ENCODE results near the gene FES.
"Not testable (repeated sequence)": the region's sequence is repeated elsewhere in the genome, so short reads cannot be mapped to it uniquely, and the experiment has no call there.

FES gene

DNA sequence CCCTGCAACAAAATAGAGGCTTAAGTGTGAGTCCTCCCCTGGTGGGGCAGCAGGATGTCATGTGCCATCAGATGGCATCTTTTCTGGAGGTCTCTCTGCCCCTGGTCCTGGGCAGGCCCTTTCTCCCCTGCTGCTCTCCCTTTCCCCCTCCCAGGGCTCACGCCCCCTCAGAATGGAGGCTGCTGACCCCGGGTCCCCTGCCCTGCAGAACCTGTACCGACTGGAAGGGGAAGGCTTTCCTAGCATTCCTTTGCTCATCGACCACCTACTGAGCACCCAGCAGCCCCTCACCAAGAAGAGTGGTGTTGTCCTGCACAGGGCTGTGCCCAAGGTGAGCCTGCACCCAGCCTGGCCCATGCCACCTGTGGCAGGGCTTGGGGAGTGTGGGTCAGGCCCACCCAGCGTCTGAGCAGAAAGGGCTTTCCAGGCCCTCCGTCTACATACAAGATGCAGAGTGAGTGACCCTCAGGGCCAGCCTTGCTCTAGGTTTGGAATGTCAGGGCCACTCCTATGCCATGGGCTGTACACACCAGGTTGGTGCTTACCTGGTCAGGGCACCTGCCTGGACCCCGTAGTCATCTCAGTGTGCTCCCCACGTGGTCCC, 7.1 kb downstream of the FES start:
- Mint-ChIP-seq H3K36me3 (no peaks in the 10 kb centered on the region), H3K9me3 (no peaks in the 10 kb centered on the region), H3K4me3 (no peak overlapping the region), H3K4me1 (no peaks in the 10 kb centered on the region), H3K27me3 (no peaks in the 10 kb centered on the region), H3K27ac (no peak overlapping the region)

DNA sequence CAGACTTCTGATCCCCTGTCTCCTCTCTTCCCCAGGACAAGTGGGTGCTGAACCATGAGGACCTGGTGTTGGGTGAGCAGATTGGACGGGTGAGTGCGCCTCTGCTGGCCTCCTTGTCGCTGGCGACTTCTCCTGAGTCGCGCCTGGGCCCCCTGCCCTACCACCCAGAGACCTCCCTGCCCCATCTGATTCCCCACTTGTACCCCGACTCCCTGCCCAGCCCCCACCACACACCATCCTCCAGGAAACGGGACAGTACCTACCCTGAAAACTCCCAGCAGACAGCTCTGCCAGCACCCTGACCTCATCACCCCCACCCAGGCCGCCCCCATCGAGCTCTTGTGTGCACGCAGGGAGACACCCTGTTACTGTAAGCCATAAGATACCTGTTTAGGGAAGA, 7.7 kb downstream of the FES start:
- Mint-ChIP-seq H3K27me3 (no peaks in the 10 kb centered on the region), H3K4me3 (no peak overlapping the region), H3K27ac (no peak overlapping the region), H3K9me3 (no peaks in the 10 kb centered on the region), H3K36me3 (no peaks in the 10 kb centered on the region), H3K4me1 (no peaks in the 10 kb centered on the region)

DNA sequence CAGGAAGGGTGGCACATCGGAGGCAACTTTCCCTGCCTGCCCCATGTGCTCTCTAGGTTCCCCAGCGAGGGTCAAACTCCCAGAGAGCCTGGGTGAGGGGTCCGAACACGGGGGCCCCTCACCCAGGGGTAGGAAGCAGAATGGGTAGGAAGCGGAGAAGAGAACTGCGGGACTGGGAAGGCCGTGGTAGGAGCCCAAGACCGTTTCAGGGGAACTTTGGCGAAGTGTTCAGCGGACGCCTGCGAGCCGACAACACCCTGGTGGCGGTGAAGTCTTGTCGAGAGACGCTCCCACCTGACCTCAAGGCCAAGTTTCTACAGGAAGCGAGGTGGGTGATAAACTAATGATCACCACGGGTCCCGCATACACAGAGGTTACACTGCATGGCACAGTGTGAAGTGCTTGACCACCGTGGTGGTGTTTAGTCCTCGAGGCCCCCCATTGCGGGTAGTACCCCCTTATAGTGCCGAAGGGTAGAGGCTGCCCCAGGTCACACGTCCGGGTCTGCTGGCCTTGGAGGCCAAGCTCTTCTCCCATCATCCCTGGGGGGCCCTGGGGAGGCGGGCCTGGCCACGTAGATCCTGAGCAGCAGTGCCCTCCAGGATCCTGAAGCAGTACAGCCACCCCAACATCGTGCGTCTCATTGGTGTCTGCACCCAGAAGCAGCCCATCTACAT, 8.3 kb downstream of the FES start:
- no peak overlapping the region for H3K4me3 Mint-ChIP-seq
- no peaks in the 10 kb centered on the region for H3K27me3 Mint-ChIP-seq
- no peaks in the 10 kb centered on the region for H3K36me3 Mint-ChIP-seq
- H3K4me1 Mint-ChIP-seq = no peaks in the 10 kb centered on the region
- no peak overlapping the region for H3K27ac Mint-ChIP-seq
- H3K9me3 Mint-ChIP-seq = no peaks in the 10 kb centered on the region

DNA sequence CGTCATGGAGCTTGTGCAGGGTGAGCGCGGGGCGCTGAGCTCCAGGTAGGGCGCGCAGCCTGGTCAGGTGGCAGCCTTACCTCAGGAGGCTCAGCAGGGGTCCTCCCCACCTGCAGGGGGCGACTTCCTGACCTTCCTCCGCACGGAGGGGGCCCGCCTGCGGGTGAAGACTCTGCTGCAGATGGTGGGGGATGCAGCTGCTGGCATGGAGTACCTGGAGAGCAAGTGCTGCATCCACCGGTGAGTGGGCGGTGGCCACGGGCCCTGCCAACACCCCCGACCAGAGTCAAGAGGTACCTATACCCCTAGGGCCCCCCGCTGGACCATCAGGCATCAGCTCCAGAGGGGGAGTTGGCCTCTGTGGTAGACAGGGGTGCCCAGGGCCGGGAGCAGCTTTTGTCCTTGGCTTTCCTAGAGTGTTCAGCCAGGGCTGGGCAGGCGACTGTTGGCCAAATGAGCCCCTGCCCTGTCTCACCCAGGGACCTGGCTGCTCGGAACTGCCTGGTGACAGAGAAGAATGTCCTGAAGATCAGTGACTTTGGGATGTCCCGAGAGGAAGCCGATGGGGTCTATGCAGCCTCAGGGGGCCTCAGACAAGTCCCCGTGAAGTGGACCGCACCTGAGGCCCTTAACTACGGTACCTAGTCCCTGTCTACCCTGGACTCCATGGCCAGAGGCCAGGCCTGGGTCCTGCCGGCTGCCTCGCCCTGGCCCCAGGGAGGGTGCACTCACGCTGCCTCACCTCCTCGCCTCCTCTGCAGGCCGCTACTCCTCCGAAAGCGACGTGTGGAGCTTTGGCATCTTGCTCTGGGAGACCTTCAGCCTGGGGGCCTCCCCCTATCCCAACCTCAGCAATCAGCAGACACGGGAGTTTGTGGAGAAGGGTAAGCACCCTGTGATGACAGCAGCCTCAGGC, 9.1 kb downstream of the FES start:
- H3K36me3 Mint-ChIP-seq = no peaks in the 10 kb centered on the region
- no peaks in the 10 kb centered on the region for H3K27me3 Mint-ChIP-seq
- no peaks in the 10 kb centered on the region for H3K4me1 Mint-ChIP-seq
- no peak overlapping the region for H3K27ac Mint-ChIP-seq
- H3K4me3 Mint-ChIP-seq = no peak overlapping the region
- H3K9me3 Mint-ChIP-seq = no peaks in the 10 kb centered on the region

DNA sequence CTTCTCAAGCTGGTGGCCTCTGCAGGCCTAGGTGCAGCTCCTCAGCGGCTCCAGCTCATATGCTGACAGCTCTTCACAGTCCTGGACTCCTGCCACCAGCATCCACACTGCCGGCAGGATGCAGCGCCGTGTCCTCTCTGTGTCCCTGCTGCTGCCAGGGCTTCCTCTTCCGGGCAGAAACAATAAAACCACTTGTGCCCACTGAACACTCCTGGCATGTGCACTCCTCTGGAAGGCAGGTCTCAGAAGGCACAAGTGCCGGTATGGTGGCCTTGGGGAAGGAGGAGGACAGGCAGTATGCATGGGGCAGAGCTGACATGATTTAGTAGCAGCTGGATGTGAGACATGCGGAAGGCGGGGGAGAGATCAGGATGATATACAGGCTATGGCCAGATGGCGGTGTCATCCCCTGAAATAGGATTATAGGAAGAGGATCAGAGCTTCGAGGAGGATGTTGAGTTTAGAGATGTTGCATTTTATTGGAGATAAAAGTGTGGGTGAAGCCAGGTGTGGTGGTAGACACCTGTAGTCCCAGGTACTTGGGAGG, 11.3 kb downstream of the FES start:
- H3K36me3 Mint-ChIP-seq = no peaks in the 10 kb centered on the region
- H3K4me3 Mint-ChIP-seq = no peak overlapping the region
- H3K9me3 Mint-ChIP-seq = no peaks in the 10 kb centered on the region
- H3K27ac Mint-ChIP-seq = peak overlapping the region; percentile 35
- H3K27me3 Mint-ChIP-seq = no peaks in the 10 kb centered on the region
- no peaks in the 10 kb centered on the region for H3K4me1 Mint-ChIP-seq

DNA sequence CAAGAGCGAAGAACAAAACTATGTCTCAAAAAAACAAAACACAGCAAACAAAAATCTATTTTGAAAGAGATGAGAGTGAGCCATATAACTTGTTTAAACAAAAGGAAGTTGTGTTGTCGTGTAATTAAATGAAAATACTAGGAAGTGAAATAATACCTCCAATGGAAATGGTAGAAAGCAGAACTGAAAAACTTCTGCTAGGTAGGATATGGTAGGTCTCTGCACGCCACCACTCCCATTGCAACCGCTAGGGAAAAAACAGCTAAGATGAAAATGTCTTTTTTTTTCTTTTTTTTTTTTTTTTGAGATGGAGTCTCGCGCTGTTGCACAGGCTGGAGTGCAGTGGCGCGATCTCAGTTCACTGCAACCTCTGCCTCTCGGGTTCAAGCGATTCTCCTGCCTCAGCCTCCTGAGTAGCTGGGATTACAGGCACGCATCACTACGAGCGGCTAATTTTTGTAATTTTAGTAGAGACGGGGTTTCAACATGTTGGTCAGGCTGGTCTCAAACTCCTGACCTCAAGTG, 12.9 kb downstream of the FES start:
- not testable (repeated sequence) for H3K9me3 Mint-ChIP-seq, H3K27me3 Mint-ChIP-seq, H3K36me3 Mint-ChIP-seq, H3K4me3 Mint-ChIP-seq, H3K27ac Mint-ChIP-seq
- peaks cover 12% of the 10 kb centered on the region for H3K4me1 Mint-ChIP-seq

DNA sequence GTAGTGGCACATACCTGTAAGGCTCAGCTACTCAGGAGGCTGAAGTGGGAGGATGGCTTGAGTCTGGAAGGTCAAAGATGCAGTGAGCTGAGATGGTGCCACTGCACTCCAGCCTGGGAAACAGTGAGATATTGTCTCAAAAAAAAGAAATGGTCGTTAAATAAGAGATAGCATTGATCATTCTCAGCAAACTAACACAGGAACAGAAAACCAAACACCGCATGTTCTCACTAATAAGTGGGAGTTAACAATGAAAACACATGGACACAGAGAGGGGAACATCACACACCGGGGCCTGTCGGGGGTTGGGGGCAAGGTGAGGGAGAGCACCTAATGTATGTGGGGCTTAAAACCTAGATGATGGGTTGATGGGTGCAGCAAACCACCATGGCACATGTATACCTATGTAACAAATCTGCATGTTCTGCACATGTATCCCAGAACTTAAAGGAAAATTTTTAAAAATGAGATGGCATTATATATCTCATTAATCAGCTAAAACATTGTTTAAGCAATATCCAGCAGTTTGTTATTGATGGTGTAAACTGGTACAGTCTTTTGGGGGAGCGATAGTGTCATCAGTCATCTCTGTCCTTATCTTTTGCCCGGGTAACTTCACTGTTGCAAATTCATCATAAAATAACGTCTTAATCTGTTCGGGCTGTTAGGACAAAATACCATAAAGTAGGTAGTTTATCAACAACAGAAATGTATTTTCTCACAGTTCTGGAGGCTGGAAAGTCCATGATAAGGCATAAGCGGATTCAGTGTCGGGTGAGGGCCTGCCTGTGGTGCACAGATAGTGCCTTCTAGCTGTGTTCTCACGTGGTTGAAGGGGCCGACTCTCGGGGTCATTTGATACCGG, 17.1 kb downstream of the FES start:
- H3K27me3 Mint-ChIP-seq = no peaks in the 10 kb centered on the region
- peak overlapping the region; percentile 84 for H3K27ac Mint-ChIP-seq
- peaks cover 28% of the 10 kb centered on the region for H3K4me1 Mint-ChIP-seq
- H3K36me3 Mint-ChIP-seq = peaks cover 8% of the 10 kb centered on the region
- H3K9me3 Mint-ChIP-seq = no peaks in the 10 kb centered on the region
- H3K4me3 Mint-ChIP-seq = peak overlapping the region; percentile 90

DNA sequence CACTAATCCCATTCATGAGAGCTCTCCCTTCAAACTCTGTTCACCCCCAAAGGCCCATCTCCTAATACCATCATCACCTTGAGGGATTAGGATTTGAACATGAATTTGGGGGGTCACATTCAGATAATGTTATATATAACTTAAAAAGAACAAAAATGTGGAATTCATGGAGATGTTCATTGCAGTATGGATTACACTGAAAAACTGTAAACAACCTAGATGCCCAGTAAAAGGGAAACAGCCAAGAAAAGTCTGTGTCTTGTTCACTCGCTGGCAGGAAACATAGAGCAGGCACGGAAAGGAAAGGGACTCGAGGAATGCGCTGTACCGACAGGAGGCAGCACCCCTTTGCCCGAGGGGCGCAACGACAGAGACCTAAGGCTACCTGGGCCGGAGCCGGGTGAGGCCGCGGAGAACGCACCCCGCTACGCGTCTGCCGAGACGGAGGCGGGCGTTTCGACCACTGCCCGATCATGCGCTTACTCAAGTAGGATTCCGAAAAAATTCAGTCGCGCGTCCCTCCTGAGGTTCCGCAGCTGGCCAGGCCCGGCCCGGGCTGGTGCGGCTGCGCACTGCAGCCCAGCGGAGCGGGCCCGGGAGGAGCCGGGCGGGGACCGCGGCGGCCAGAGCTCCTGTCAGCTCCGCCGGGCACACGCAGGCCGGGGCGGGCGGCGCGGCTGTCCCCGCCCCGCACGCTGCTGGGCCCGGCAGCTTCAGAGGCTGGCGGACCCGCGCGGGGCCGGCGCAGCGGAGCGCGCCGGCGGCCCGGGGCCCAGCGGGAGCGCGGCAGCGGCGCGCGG, 17.9 kb downstream of the FES start:
- Mint-ChIP-seq H3K27me3 (no peaks in the 10 kb centered on the region), H3K4me3 (peak overlapping the region; percentile 90), H3K4me1 (peaks cover 28% of the 10 kb centered on the region), H3K9me3 (no peaks in the 10 kb centered on the region), H3K36me3 (peaks cover 8% of the 10 kb centered on the region), H3K27ac (peak overlapping the region; percentile 84)

DNA sequence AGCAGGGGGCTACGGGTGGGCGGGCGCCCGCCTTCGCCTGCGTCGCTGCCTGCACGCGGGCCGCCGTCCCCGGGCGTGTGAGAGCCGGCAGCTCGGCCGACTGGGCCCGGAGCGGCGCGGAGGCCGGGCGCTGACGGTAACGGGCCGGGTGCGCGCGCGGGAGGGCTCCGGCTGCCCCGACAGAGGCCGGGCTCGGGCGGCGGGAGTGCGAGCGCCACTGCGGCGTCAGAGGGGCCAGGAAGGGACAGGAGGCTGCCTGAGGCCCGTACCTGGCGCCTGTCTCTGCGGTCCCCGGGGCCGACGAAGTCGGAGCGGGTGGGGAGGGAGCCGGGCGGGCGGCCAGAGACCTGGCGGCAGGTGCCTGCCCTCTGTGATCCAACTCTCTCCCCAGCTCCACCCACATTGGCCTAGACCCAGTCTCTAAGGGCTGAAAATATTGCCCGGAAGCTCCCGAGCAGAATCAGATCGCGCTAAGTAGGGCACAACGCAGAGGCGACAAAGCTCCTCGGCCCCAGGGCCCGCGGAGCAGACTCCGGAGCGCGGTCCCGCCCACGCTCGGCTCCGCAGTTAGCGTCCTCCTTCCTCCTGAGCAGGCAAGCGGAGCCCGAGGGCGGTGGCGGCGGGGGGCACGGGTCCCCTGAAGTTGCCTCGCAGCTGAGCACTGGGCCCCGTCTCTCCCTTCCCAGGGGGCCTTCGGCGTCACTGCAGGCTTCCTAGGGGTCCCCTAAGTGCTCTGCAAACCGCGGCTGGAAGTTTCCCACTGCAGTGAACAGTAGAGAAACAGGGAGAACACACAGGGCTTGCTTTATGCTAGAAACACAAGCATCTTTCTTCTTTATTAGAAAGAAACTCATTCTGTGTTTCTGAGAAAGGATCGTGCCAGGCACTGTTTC, 18.8 kb downstream of the FES start, which contains the start of gene MAN2A2:
TSS of gene MAN2A2 (plus strand) at position 463 of the 893 bp plus-strand sequence. CDS start 906 bp downstream, outside the sequence.
- Mint-ChIP-seq H3K9me3 (no peaks in the 10 kb centered on the region), H3K4me1 (peaks cover 28% of the 10 kb centered on the region), H3K27me3 (no peaks in the 10 kb centered on the region), H3K27ac (peak within 1 kb of the TSS; percentile 89), H3K36me3 (peaks cover 11% of the 10 kb centered on the region), H3K4me3 (peak within 1 kb of the TSS; percentile 90)

DNA sequence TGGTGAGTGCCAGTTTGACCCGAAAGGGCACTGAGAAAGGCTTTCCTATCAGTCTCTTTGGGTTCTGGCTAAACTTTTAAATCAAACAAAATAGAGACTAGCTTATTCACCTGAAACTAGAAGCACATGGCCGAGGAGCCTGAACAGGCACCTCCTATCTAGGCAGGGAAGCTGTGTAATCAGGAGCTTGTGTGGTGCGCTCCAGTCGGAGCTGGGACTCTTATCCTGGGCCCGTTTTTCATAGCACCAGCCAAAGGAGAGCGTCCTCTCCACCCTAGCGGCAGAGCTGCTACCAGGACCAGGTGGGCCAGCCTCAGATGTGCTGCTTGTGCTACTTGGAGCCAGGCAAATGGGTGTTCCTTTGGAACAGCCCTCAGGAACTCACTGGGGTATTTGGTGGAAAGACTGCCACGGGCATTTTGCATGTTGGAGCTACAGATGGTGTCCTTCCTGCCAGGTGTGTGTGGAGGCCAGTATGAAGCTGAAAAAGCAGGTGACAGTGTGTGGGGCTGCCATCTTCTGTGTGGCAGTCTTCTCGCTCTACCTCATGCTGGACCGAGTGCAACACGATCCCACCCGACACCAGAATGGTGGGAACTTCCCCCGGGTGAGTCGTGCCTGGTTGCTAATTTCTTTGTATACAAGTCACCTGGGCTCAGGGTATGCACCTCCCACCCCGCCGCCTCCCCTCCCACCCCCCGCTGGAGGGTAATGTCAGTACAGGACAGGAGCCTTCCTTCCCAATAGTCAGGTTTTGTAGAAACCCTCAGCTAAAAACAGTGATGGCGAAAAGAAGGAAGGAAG, 19.6 kb downstream of the FES start:
- no peaks in the 10 kb centered on the region for H3K27me3 Mint-ChIP-seq
- peak overlapping the region; percentile 84 for H3K4me3 Mint-ChIP-seq
- H3K4me1 Mint-ChIP-seq = peaks cover 28% of the 10 kb centered on the region
- H3K36me3 Mint-ChIP-seq = peaks cover 11% of the 10 kb centered on the region
- no peaks in the 10 kb centered on the region for H3K9me3 Mint-ChIP-seq
- H3K27ac Mint-ChIP-seq = peak overlapping the region; percentile 89

DNA sequence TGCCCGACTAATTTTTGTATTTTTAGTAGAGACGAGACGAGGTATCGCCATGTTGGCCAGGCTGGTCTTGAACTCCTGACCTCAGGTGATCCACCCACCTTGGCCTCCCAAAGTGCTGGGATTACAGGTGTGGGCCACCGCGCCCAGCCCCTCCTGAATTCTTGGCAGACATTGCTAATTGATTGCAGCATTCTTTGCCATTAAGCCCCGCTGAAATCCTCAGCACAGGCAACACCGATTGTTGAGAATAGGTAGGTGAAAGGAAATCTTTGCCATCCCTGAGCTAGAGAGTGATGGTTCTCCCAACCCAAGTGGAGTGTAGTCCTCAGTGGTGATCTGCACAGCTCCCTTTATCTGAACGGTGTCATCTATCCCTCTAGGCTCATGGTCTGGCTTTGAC, 20.4 kb downstream of the FES start:
- Mint-ChIP-seq H3K4me1 (peaks cover 28% of the 10 kb centered on the region), H3K27me3 (no peaks in the 10 kb centered on the region), H3K27ac (peak overlapping the region; percentile 12), H3K4me3 (no peak overlapping the region), H3K9me3 (no peaks in the 10 kb centered on the region), H3K36me3 (peaks cover 11% of the 10 kb centered on the region)

DNA sequence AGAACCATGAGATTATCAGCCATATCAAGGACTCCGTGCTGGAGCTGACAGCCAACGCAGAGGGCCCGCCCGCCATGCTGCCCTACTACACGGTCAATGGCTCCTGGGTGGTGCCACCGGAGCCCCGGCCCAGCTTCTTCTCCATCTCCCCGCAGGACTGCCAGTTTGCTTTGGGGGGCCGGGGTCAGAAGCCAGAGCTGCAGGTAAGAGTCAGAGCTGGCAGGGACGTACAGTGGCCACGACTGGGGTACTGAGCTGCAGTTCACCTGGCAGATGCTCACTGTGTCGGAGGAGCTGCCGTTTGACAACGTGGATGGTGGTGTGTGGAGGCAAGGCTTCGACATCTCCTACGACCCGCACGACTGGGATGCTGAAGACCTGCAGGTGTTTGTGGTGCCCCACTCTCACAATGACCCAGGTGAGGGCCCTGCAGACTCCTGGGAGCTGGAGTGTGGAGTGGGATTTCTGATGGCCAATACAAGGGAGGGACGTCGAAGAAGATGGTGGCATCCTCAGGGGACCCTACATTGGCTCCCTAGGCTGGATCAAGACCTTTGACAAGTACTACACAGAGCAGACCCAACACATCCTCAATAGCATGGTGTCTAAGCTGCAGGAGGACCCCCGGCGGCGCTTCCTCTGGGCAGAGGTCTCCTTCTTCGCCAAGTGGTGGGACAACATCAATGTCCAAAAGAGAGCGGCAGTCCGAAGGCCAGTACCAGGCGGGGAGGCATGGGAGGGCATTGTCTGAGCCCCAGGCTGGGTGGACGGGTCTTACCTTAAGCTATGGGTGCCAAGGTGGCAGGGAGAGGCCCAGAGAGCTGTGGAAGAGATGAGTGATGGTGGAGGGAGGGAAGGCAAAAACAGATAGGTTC, 21.2 kb downstream of the FES start:
- H3K27me3 Mint-ChIP-seq = no peaks in the 10 kb centered on the region

More for the DNA sequence above, 21.2 kb downstream of the FES start:
- Mint-ChIP-seq H3K4me1 (peaks cover 28% of the 10 kb centered on the region), H3K9me3 (no peaks in the 10 kb centered on the region), H3K36me3 (peaks cover 11% of the 10 kb centered on the region), H3K4me3 (no peak overlapping the region), H3K27ac (peak overlapping the region; percentile 23)

Measured in activated naive CD4-positive, alpha-beta T cell treated with anti-CD3 and anti-CD28 coated beads, Interleukin-2, amount 50 U/mL, for 24 hours (primary cell).